NCI-H345 treated with DMSO at 0.1 percent for 48 hours (cell line): ENCODE data around the gene MAN1A2.
"Not testable (repeated sequence)": the region's sequence is repeated elsewhere in the genome, so short reads cannot be mapped to it uniquely, and the experiment has no call there.

Experiments
- DNase-seq: peaks from one replicate; lab custom pipeline; 2025; ENCODE audit not compliant: unreplicated experiment; lab: John Stamatoyannopoulos, UW

Gene MAN1A2

GRCh38 chr1:117367046-117368025, at the start of gene MAN1A2:
TSS of gene MAN1A2 (plus strand) at chr1:117367449. CDS start at chr1:117368184, 735 bp downstream.
- DNase-seq, result no peak

DNA sequence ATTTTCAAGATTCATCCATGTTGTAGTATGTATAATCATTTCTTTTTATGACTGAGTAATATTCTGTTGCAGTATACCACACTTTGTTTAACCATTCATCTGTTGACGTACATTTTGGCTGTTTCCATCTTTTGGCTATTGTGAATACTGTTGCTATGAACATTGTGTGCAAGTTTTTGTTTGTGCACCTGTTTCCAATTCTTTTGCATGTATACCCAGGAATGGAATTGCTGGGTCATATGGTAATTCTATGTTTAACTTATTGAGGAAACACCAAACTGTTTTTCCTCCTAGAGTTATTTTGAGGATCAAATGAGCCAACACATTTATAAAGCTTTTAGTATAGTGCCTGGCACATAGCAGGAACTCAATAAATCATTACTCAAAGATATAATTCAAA, 49.2 kb upstream of the MAN1A2 start:
- no peak for DNase-seq

- no peak for DNase-seq
These were observed 48.8 kb upstream of the MAN1A2 start for GRCh38 chr1:117318426-117318825.

- no peak for DNase-seq
These were observed 46.7 kb upstream of the MAN1A2 start for GRCh38 chr1:117320515-117320914.

DNA sequence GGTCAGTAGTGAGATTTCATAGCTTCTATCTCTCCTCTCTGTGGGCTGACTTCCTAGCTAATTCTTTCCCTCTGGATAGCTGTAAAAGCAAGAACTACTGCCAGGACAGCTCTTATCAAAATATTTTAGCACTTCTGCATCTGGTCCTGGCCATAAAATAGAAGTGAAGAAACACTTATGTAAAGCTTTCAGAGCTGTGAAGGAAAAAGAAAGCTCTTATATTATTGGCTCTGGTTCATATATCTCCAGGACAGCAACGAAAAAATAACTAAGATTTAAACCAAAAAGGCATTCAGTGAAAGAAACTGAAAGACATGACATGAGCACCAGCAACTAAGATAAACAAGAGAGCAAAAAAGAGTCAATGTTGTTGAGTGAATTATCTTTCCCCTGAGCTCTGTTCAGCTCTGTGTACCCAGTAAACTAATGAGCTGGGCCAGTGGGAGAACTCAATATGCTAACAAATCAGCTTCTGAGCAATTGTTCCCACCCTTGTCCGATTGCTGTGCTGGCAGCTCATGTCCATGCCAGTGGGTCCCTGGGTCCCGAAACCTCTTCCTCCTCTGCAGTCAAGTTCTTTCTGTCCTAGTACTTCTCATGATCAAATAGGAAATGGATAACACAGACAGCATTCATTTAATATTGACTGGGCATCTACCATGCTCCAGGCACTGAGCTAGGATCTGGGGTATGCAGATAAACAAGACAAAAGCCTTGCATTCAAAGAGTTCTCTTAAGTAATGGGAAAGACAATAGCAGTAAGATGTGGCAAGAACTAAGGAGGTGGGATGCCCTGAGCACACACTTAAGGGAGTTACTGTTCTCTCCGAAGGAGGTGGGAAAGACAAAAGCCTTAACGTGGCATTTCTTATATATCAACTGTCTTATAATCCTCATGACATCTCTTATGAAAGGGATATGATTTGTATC, 45.3 kb upstream of the MAN1A2 start:
- DNase-seq, result no peak

DNA sequence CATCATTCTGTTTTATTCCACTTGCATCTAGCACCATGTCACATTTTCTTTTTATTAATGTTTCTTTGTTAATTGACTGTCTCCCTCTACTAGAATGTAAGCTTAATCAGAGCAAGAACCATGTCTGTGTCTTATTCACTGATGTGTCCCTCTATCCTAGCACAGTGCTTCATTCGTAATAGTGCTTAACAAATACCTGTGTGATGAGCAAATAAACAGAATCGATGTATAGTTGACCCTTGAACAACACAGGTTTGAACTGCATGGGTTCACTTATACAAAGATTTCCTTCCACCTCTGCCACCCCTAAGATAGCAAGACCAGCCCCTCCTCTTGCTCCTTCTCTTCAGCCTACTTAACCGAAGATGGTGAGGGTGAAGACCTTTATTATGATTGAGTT, 42.9 kb upstream of the MAN1A2 start:
- no peak for DNase-seq

GRCh38 chr1:117326035-117326434, 41.2 kb upstream of the MAN1A2 start:
- not testable (repeated sequence) for DNase-seq

GRCh38 chr1:117327011-117327410, 40.2 kb upstream of the MAN1A2 start:
- DNase-seq, result no peak

- DNase-seq, result no peak
These were observed 31.7 kb upstream of the MAN1A2 start for GRCh38 chr1:117335376-117336086.

GRCh38 chr1:117336088-117336817, 31.0 kb upstream of the MAN1A2 start:
- no peak for DNase-seq

DNA sequence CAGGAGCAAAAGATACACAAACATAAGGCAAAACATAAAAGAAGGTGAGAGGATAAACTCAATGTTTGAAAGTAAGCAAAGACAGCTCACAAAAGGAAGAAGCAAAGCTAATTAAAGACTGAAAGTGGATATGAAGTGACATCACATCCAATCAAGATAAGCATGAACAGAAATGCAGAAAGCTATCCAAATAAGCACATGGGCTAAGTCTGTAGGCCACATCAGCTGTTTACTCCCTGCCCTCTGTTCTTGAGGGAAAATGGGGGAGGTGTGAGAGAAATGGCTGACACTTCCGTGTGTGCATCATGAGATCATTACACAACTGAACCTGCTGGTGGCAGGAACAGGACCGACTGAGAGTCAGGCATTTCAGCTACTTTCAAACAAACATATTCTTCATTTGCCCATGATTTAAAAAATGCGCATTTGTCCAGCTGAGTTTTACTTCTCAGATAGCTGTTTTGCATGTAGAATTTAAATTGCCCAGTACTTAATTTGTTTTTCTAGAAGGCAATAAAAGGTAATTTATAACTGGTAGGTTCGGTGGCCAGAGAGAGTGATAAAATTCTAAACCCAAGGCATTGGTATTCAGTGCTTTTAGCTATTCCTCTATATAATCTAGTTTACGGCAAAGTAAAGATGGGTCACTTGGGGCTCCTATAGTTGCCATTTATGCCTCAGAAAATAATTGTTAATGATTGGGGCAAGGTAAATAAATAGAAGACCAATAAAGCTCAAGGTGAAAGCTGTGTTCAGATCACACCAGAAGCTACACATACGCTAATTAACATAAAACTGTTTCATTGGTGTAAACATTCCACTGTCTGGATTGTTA, 27.2 kb upstream of the MAN1A2 start:
- no peak for DNase-seq

- no peak for DNase-seq
These were observed 26.1 kb upstream of the MAN1A2 start for GRCh38 chr1:117341123-117341522.

DNA sequence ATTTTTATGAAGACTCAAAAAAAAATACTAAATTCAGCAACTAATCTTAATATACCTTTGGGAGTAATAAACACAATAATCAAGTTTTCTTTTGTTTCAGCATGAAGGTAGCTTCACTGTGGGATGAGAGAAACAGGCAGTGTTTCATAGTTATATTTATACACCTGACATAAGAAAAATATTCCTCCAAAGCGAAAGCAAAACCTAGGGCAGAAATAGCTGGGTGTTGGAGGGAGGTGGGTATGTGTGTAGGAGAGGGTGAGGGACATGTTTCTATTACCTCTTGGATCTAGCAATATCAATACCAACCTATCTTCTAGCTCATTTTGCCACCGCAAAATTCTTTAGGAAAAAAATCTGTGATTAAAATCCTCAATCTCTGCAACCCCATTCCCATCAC, 24.9 kb upstream of the MAN1A2 start:
- DNase-seq, result no peak

DNA sequence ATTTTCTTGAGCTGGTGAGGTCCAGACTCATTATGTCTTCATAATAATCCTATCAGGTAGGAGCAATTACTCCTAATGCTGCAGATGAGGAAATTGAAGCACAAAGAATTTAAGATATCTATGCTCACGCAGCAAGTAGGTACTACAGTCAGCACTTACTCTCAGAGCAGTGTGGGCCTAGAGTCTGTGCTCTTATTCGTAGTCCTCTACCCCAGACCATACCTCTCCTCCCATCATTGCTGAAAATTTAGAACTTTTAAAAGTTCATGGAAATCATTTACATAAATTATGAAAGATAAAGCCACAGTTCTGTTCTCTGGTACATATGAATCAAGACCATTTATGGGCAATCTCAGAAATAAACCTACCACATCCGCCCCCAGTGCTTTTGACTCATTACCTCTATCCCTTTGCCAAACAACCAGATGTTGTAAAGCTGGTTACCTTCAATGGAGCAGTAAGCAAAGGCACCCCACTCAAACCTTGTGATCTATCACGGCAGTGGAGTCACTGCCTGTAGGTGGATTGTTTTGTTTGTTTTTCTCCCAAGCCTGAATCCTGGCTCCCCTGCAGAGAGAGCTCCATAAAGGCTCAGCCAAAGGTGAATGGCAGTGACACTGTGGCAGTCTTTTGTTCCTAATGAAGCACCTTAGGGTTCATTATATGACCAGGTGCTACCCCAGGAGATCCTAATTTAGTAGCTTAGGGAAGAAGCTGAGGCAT, 20.9 kb upstream of the MAN1A2 start:
- peak; percentile 96 for DNase-seq

DNA sequence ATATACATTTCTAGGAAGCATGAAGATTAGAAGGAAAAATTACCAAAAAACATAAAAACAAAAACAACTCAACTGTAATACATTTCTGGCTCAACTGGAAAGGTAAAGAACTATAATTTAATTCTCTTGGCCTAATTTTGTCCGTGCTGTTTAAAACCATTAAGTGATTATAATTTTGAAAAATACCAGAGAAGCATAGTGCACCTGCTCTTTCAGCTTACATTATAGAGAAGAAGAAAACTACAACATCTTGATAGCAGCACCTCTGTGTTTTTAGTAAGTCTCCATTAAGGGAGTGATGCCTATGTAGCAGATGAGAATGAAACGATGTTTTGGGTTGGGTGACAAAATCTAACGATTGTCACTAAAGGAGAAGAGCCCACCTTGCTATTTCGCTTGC, 19.3 kb upstream of the MAN1A2 start:
- DNase-seq, result no peak

DNA sequence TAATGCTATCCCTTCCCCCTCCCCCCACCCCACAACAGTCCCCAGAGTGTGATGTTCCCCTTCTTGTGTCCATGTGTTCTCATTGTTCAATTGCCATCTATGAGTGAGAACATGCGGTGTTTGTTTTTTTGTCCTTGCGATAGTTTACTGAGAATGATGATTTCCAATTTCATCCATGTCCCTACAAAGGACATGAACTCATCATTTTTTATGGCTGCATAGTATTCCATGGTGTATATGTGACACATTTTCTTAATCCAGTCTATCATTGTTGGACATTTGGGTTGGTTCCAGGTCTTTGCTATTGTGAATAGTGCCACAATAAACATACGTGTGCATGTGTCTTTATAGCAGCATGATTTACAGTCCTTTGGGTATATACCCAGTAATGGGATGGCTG, 14.6 kb upstream of the MAN1A2 start:
- not testable (repeated sequence) for DNase-seq

GRCh38 chr1:117357833-117358603, 9.2 kb upstream of the MAN1A2 start:
- DNase-seq, result not testable (repeated sequence)

- DNase-seq, result not testable (repeated sequence)
These were observed 8.7 kb upstream of the MAN1A2 start for GRCh38 chr1:117358604-117358887.
